ENCODE measurements around the gene ACOT7. TPM values are rescaled to one million over a fixed set of nuclear protein-coding genes. Genes with fewer than 3 reads are reported as not detected.

Gene ACOT7
- total and polyA plus RNA-seq, 2 of the 13 experiments (the other 11 are each of a cell fraction or from before 2014, with no cell fraction given) = 33.0 to 55.8 TPM

DNA sequence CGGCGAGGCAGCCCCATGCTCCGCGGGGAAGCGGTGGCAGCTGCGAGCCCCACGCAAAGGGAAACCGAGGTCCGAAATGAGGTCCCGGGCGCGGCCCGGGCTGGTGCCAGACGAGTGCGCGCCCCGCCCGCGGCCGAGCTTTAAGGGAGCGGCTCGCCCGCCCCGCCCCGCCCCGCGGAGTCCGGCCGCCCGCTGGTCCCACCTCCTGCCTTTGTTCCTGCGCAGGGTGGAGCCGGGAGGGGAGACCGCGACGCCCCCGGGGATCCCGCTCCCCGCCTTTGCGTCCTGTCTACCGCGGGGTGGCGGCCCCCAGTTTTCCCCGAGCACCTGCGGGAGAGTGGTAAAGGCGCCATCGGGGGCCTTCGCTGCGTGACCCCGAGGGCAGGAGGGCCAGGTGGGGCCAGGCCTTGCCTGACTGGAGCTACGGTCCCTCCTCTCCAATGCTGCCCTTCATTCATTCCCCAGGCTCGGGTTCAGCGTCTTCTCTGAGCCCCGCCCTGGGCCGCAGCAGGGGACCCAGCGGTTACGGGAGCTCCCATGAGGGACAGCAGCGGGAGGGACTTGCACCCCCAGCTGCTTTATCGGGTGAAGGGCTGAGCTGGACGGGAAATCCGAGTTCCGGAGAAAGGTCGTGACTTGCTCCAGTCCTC is 26.4 kb upstream of the ACOT7 start, which contains the start of gene HES2:
HES2 (minus strand) TSS at position 116 of the 650 bp plus-strand sequence; CDS start at position 17, 99 bp downstream.
- 6% methylated on average over 9 of the region's 62 CpGs for WGBS (ENCODE audit: low lambda C conversion rate)
- H3K27ac ChIP-seq (ENCODE audit: extremely low read length, insufficient read depth, low read length) = no peak within 1 kb of the TSS

More for the DNA sequence above, 26.4 kb upstream of the ACOT7 start, which contains the start of gene HES2:
- no TSS peak for BruUV-seq (replicated peaks)
- Histone ChIP-seq H2AFZ (ENCODE audit: low read length) (no peak within 1 kb of the TSS), H3K4me1 (ENCODE audit: insufficient read depth, low read length) (peaks cover 34% of the 10 kb centered on the region), H3K4me3 (replicated peaks in 1 of 3; ENCODE audit: insufficient read depth in 1 of 3, low read depth in 2 of 3, low read length in 3 of 3) (peak within 1 kb of the TSS in 2 of 3 experiments; percentile 36 to 60; a peak in 3 of 6 replicates), H3K36me3 (replicated peaks in 1 of 2; ENCODE audit: control insufficient read depth in 1 of 2, insufficient read depth in 2 of 2, low read length in 2 of 2) (no peaks in the 10 kb centered on the region), H4K20me1 (ENCODE audit: insufficient read depth, low read length) (no peaks in the 10 kb centered on the region), H3K9me3 (ENCODE audit: low read length) (no peaks in the 10 kb centered on the region), H3K9ac (ENCODE audit: insufficient read depth, low read depth, low read length) (no peak within 1 kb of the TSS), H3K79me2 (ENCODE audit: insufficient read depth, low read length) (no peaks in the 10 kb centered on the region), H3K27me3 (ENCODE audit: control insufficient read depth in 1 of 2, insufficient read depth in 2 of 2, low read length in 2 of 2) (peaks cover 26 to 91% of the 10 kb centered on the region in 2 experiments), H3K4me2 (ENCODE audit: low read depth, low read length) (peak within 1 kb of the TSS; percentile 62)
- FAIRE-seq = no peak
- no peak for DNase-seq (ENCODE audit: low spot score)
- POLR2A ChIA-PET = no interaction called here
- no peak for ATAC-seq
- in situ Hi-C loops (cut with HindIII; ENCODE audit: extremely low pct_ligation_motif_present, low pct_unique_long_range_greater_than_20kb) = loop anchor here (10.0 kb wide), 1 partner anchor 175 kb away; the partner anchor contains the start of gene HES3
- CTCF ChIA-PET (ENCODE audit: low intra/inter-chr PET ratio, low total read pairs) = no interaction called here
- intact Hi-C loops (cut with micrococcal nuclease; ENCODE audit: unreplicated experiment) = no loop called here
- TF ChIP-seq RCOR2 (CRISPR knock-in tag; IDR thresholded peaks at IDR 0.05) = no peak
- peak; percentile 71; the same call in 1 of the 2 replicates for TF ChIP-seq MTF2 (CRISPR knock-in tag; IDR thresholded peaks at IDR 0.05; ENCODE audit: borderline replicate concordance)
- TF ChIP-seq EZH2 (conservative IDR thresholded peaks at IDR 0.05; ENCODE audit: low read depth, low read length) = peak; percentile 66; the same call in 1 of the 2 replicates
- TF ChIP-seq, protein P1, sequence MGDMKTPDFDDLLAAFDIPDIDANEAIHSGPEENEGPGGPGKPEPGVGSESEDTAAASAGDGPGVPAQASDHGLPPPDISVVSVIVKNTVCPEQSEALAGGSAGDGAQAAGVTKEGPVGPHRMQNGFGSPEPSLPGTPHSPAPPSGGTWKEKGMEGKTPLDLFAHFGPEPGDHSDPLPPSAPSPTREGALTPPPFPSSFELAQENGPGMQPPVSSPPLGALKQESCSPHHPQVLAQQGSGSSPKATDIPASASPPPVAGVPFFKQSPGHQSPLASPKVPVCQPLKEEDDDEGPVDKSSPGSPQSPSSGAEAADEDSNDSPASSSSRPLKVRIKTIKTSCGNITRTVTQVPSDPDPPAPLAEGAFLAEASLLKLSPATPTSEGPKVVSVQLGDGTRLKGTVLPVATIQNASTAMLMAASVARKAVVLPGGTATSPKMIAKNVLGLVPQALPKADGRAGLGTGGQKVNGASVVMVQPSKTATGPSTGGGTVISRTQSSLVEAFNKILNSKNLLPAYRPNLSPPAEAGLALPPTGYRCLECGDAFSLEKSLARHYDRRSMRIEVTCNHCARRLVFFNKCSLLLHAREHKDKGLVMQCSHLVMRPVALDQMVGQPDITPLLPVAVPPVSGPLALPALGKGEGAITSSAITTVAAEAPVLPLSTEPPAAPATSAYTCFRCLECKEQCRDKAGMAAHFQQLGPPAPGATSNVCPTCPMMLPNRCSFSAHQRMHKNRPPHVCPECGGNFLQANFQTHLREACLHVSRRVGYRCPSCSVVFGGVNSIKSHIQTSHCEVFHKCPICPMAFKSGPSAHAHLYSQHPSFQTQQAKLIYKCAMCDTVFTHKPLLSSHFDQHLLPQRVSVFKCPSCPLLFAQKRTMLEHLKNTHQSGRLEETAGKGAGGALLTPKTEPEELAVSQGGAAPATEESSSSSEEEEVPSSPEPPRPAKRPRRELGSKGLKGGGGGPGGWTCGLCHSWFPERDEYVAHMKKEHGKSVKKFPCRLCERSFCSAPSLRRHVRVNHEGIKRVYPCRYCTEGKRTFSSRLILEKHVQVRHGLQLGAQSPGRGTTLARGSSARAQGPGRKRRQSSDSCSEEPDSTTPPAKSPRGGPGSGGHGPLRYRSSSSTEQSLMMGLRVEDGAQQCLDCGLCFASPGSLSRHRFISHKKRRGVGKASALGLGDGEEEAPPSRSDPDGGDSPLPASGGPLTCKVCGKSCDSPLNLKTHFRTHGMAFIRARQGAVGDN (CRISPR knock-in tag; IDR thresholded peaks at IDR 0.05) = peak; percentile 32; the same call in 1 of the 2 replicates

Measured in HepG2 (cell line).